Measurements from ENCODE around the gene LAGE3.
A peak's percentile ranks its signal among the peaks of the same experiment; 100 is the strongest.

LAGE3 gene

DNA sequence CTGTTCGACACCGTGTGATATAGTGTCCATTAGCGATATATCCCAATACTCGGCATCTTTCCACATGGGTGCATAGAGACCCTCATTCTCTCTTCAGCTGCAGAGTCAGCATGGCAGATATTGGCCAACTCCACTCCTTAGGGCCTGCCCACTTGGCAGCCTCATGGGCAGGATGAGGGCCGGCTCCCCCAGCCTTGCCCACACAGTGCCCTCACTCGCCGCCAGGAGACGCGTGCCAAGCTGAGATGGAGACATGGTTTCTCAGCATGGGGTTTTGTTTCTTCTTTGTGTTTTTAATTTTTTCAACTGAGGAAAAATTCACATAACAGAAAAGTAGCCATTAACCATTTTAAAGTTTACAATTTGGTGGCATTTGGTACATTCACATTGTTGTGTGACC is 26.3 kb downstream of the LAGE3 start:
- no peak for DNase-seq

DNA sequence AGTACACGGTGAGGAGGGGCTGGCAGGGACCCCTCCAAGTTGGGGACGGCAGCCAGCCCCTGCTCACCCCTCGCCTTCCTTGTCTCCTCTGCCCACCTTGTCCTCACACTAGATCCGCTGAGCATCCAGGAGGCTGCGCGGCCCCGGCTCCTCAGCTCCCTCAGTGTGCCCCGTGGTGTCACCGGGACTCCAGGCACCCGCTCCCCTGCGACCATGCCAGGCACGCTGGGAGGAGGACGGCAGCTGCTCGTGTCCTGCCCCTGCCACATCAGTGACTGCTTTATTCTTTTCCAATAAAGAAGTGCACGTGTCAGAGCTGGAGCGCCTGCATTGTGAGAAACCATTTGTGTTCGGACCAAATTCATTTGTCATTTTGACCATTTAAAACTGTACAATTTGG is 28.8 kb downstream of the LAGE3 start:
- DNase-seq: no peak

DNA sequence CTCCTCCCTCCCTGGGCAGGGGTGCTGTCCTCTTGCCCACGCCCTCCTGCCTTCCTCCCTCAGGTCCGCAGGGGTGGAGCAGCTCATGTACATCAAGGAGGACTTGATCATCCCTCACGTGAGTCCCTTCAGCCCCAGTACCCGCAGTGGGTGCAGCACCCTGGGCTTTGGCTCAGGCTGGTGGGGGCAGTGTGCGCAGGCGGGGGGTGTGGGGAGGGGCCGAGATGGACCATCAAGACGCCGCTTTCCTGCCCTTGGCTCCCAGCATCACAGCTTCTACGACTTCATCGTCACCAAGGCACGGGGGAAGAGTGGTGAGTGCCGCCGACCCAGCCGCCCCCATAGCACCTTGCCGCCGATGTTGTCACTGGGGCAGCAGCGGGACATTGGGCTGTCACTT is 29.5 kb downstream of the LAGE3 start:
- no peak for DNase-seq

DNA sequence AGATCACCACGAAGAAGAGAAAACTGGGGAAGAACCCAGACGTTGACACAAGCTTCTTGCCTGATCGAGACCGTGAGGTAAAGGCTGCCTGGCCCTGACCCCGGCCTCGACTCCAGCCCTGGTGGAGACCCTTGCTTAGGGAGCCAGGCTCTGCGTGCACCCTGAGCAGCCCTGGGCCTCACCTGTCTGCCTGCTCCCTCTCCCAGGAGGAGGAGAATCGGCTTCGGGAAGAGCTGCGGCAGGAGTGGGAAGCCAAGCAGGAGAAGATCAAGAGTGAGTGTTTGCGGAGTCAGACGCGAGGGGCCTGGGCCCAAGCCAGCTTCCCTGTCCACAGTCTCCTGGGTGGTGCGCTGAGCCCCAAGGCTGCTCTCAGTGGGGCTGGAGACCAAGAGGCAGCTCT is 30.6 kb downstream of the LAGE3 start:
- DNase-seq: no peak

DNA sequence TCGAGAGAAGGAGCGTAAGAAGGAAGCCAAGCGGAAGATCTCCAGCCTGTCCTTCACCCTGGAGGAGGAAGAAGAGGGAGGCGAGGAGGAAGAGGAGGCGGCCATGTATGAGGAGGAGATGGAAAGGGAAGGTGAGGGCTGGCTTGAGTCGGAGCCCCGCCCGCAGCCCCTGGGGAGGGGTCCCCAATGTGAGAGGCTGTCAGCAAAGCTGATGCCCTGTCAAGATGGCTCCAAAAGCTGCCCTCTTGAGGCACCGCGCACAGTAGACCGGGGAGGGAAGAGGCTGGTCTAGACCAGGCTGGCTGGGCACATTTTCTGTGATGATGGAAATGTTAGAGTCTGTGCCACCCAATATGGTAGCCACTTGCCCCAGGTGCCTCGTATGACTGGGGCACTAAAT is 32.7 kb downstream of the LAGE3 start:
- no peak for DNase-seq

DNA sequence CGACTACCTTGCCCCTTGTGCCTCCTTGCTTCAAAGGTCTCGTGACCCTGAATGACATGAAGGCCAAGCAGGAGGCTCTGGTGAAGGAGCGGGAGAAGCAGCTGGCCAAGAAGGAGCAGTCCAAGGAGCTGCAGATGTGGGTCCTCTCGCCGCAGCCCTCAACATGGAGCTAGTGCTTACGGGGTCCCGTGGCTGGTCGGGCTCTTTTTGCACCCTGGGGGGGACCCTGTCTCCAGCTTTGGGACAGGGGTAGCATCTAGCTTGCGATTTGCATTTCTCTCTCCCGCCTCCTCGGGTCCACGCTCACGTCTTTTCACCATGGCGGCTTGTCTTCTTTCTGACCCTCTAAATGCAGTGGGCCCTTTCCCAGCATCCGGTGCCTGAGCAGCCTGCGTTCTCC is 33.3 kb downstream of the LAGE3 start:
- no peak for DNase-seq

DNA sequence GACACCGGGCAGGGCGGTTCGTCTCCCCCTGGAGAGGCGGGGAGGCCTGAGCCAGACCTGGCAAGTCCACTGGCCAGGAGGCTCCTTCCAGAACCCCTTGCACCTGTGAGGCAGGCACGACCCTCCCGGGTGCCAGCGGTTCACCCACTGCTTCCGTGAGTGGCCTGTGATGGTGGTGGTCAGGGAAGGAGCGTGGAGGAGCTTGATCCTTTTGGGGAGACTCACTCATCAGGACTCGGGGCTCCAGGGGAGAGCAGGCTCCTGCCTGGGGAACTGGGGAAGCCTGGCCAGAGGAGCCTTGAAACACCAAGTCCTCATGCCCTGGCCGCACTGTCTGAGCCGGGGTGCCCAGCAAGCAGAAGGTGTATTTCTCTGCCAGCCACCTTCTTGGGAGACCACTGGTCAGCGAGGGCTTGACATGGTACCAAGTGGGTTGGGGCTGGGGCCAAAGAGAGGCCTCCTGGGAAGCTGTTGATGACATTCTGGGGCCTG is 34.3 kb downstream of the LAGE3 start:
- DNase-seq: no peak

DNA sequence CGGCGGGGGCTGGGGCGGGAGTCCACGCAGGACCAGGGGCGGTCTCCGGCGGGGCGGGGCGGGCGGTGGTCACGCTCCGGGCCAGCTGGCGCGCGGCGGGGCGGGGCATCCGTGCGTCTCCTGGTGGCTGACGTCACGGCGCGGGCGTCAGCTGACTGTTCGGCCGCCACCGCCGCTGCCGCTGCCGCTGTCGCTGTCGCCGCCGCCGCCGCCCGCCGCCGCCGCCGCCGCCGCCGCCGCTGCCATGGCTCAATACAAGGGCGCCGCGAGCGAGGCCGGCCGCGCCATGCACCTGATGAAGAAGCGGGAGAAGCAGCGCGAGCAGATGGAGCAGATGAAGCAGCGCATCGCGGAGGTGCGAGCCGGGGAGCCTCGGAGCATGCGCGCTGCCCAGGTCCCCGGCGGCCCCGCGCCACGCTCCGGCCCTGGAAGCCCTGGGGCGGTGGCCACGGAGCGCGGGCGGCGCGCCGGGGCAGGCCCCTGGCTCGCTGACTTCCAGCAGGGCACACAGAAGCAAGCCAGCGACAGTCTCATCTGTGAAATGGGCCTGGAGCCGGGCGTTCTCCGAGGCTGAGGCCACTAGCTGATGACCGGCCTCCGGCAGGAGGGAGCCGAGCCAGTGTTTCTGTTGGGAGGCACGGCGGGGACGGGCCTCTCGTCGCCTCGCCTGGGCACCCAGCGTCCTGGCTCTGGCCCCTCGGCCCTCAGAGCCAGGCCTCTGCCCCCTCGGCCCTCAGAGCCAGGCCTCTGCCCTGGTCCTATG is 34.9 kb downstream of the LAGE3 start, which contains the start of gene FAM50A:
Gene FAM50A, plus strand, starts transcription at position 150 of the 763 bp plus-strand sequence. Its CDS starts 95 bp downstream, at position 245.
- peak; percentile 76 for DNase-seq

DNA sequence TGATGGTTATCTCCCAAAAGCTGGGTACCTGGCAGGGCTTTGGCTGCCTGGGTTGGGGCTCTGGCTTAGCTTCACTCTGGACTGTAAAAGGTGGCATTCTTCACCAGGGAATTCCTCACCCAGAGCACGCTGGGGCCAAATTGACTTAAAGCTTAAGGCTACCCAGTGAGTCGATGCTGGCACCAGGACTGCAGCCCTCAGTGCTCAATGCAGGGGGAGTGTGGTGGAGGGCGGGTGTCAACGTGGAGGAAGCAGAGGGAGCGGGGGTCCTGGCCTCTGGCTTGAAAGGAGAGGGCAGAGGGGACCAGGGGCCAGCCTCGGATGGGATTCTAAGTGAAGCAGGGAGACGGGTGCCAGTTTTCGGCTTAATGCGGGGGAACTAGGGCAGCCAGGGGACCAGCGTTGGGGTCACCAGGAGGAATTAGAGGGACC is 35.6 kb downstream of the LAGE3 start:
- peak; percentile 36 for DNase-seq

DNA sequence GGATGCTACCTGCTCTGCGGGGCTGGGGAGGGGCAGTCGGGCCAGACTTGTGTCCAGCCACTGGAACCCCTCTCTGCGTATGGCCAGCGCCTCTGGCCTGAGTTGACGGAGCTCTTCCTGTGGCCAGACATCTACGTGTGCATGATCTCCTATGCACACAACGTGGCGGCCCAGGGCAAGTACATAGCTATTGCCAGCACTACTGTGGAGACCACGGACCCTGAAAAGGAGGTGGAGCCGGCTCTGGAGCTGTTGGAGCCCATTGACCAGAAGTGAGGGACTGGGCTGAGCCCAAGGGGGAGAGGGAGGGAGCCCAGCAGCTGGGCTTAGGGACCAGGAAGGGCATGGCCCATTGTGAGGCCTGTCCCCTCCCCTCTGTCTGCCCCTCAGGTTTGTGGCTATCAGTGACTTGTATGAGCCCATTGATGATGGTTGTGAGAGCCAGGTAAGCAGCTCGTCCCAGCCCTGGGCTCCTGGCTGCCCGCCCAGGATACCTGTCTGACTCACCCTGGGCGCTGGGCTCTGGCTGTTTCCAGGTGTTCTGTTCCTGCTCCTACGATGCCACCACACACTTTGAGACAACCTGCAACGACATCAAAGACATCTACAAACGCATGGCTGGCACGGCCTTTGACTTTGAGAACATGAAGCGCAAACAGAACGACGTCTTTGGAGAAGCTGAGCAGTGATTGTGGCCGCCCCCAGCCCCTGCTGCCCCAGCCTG is 36.9 kb downstream of the LAGE3 start:
- no peak for DNase-seq

DNA sequence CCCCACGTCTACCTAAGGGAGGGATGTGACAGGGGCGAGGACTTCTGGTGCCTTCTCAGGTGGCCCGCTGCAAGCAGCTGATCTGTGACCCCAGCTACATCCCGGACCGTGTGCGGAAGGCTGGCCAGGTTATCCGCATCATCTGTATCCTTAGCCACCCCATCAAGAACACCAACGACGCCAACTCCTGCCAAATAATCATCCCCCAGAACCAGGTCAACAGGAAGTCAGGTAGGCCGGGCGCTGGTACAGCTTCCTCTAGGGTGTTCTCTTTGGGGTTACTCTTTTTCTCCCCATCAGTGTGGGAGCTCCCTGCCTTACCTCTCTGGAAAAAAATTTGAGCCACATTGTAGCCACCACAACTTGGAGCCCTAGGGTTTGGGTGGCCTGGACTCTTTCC is 37.5 kb downstream of the LAGE3 start:
- no peak for DNase-seq

DNA sequence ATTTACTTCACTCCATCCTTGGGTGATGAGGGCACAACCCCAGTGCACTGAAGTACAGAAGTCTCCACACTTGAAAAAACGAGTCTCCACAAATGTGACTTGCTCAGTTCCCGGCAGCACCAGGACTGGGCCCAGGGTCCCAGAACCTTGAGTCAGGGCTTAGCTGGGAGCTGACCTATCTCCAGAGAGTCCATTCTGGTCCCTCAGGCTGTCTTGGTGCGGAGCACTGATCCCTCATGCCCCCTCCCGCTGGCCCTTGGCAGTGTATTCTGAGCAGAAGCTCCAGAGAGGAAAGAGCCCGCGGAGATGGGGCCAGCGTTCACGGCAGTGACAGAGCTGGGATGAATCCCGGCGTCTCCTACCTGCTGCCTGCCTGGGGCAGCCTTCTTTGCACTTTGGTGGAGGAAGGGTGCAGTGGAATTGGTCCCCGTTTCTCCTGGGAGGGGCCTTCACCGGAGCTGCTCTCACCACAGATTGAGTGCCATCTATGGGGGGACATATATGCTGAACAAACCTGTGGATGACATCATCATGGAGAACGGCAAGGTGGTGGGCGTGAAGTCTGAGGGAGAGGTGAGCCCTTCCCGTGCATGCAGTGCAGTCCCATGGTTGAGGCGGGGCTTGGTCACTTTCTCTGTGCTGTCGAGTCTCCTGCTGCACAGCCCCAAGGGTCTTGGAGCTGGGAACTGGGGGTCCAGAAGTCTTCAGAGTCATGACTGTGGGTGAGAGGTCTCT is 38.3 kb downstream of the LAGE3 start:
- no peak for DNase-seq

DNA sequence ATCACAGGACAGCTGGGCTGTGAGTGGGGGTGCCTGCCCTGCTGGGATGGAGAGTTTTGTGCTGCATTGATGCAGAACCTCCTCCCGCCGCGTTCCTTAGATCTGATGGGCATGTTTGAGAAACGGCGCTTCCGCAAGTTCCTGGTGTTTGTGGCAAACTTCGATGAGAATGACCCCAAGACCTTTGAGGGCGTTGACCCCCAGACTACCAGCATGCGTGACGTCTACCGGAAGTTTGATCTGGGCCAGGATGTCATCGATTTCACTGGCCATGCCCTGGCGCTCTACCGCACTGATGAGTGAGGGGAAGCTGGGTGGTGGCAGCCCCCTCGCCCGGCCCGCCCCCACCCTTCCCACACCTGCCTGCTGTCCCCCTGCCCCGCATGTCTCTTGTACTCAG is 39.2 kb downstream of the LAGE3 start:
- DNase-seq: no peak

DNA sequence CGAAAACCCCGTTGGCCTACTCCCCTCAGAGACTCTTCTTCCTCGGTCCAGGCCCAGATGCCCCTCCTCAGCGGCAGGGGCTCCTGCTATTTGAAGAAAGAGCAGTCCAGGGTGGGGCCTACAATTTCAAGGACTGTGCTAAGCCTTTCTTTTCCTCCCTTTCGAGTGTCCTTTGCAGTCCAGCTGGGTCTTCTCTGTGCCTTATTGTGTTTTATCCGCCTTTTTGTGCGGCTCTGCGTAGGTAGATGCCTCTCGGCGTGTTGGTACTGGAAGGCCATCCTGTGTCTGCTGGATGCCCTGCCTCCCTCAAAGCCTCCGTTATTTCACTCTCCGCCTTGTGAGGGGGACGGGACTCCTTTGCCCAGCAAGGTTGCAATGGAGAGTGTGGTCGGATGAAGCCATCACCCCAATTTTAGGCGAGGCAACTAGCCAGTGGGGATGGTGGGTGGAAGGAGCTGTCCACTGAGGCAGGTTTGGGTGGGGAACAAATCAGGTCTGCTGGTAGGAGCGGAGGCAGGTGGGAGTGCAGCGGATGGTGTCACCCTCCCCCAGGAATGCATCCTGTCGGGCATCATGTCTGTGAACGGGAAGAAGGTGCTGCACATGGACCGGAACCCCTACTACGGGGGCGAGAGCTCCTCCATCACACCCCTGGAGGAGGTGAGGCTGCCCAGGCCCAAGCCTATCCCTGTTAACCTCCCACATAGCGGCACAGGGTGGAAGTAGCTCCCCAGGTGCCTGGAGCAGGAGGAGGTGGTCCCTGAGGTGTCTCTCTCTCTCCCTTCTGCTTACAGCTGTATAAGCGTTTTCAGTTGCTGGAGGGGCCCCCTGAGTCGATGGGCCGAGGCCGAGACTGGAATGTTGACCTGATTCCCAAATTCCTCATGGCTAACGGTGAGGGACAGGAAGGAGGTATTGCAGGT is 40.8 kb downstream of the LAGE3 start:
- DNase-seq: no peak

DNA sequence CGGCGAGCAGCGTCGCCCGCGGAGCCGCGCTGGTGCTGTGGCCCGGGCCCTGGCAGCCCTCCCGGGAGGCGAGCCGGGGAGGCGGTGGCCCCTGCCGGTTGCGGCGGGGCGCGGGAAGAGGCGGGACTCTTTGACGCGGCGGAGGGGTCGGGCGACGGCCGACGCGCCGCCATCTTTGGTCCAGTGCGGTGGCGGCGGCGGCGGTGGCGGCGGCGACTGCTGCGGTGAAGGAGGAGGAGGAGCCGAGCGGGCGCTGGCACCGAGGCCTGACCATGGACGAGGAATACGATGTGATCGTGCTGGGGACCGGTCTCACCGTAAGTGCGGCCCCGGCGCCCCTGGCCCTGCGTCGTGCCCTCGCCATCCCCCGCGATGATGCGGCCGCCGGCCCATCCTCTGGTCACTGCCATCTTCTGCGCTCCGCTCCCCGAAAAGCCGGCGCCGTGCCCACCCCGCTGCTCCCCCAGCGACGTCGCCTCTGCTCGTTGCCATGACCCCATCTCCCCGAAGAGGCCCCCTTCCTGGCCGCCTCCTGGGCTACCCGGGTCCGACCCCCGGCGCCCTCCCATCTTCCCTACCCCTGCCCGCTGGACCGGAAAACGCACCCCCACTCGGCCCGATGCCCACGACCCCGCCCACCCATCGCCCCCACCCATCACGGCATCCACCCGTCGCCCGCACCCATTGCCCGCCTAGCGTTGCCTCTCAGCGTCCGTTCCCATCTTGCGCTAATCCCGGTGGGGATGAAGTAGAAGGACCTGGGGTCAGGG is 41.9 kb downstream of the LAGE3 start, which contains the start of gene GDI1:
Gene GDI1, plus strand, starts transcription at position 172 of the 770 bp plus-strand sequence. Its CDS starts 101 bp downstream, at position 273.
- peak; percentile 46 for DNase-seq

DNA sequence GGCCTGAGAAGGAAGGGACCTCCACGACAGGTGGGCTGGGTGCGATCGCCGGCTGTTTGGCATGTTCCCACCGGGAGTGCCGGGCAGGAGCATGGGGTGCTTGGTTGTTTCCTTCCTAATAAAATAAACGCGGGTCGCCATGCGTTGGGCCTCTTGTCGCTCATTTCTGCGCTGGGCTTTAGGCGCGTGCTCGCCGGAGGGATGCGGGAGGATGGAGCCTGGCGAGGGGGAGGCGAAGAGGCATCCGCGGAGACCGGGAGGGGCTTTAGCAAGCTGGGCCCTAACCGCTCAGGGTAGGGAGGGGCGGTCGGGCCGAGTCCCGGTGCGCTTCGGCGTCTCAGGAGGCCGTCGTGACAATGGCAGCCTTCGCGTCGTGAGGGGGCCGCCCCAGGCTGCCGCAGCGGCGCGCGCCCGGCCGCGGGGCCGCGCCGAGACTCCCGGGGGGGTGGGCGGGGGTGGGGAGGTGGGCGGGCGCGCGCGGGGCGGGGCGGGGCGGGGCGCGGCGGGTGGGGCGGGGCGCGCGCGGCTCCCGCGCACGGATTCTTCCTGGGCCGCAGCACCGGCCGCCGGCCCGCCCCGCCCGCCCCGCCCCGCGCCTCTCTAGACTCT is 42.6 kb downstream of the LAGE3 start:
- DNase-seq: peak; percentile 63

DNA sequence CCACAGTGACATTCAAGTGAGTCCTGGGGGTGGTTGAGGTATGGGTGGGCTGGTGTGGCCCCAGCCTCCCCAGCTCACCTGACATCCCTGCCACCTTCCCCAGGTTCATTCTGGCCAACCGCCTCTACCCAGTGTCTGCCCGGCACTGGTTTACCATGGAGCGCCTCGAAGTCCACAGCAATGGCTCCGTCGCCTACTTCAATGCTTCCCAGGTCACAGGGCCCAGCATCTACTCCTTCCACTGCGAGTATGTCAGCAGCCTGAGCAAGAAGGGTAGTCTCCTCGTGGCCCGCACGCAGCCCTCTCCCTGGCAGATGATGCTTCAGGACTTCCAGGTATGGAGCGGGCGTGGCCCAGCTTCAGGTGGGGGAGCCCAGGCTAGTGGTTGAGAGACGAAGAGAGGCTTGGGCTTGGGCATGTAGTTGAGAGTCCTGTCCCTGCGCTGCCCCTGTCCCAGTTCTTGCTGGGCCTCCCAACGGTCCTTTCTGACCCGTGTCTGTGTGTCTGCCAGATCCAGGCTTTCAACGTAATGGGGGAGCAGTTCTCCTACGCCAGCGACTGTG is 43.8 kb downstream of the LAGE3 start:
- no peak for DNase-seq

DNA sequence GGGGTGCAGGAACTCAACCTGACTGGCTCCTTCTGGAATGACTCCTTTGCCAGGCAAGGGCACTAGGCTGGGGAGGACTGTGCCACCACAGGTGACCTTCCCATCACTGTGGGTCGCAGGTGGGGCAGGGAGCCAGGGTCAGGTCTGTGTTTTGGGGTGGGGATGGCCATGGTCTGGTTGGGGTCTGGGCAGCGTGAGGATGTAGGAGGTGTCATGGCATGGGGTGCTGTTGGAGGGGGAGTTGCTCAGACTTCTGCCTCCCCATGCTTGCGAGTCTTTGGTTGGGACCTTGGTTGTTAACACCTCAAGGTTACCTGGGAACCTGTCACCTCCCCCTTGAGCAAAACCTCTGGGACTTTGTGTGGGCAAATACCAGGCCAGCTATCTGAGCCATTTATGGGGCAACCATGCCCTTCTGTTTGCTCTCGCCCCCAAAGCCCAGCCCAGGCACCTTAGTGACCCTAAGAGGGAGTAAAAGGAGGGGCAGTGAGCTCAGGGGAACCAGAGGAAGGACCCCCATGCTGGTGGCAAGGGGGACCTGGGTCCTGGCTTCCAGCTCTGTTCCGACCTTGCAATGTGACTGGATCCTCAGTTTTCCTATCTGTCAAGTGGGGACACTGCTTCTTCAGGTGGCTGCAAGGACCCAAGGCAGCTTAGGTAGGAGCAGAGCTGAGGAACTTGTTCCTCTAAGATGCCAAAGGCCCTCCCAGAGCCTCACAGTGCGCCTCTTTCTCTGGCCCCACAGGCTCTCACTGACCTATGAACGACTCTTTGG is 44.5 kb downstream of the LAGE3 start:
- no peak for DNase-seq

DNA sequence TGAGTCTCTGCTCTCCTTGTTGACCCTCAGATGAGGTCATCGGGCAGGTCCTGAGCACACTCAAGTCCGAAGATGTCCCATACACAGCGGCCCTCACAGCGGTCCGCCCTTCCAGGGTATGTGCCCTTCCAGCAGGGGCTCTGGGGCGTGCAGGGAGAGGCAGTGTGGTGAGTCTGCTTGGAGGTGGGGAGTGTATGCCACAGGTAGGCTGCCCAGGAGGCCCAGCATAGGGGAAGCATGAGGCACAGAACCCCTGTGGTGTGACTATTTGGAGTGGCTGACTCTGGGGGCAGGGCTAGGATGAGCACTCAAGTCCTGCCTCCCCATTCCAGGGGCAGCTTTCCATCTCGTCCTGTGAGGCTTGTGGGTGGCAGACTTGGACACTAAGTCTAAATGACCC is 45.5 kb downstream of the LAGE3 start:
- DNase-seq: no peak

DNA sequence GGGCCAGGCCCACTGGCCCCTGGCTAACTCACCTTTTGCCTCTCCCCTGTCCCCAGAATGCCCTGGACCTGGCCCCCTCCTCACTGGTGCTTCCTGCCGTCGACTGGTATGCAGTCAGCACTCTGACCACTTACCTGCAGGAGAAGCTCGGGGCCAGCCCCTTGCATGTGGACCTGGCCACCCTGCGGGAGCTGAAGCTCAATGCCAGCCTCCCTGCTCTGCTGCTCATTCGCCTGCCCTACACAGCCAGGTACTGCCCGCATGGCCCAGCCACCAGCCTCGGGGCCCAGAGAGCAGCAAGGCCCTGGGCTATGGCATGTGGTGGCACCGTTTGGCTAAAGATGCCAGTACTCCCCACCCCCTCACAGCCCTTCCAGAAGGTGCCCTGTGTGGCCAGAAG is 46.9 kb downstream of the LAGE3 start:
- DNase-seq: no peak

Measured in NCI-H1105 treated with DMSO at 0.1 percent for 48 hours (cell line).